Activated B cell treated with CpG ODN at 0.5 μM for 24 hours (primary cell): ENCODE results near the gene NID2. TPM values are rescaled to one million over a fixed set of nuclear protein-coding genes. Genes with fewer than 3 reads are reported as not detected.

Experiments
- ATAC-seq: fragments of 200-7000 bp; cut with Tn5 transposase; one replicate; pipeline ENCODE4 v1.10.0; 2021; ENCODE audit warnings: low read depth, mild to moderate bottlenecking, moderate library complexity
- CTCF ChIA-PET: fragments of 350-600 bp; sonication (Branson Sonifier 250); formaldehyde crosslinking; loops from one replicate; lab custom pipeline; 2021; ENCODE audit warnings: antibody characterized with exemption; lab: Charles Lee
- POLR2A ChIA-PET: fragments of 350-600 bp; sonication (Branson Sonifier 250); formaldehyde crosslinking; loops from one replicate; lab custom pipeline; 2021; ENCODE audit warnings: antibody characterized with exemption; lab: Charles Lee
- DNase-seq: peaks from one replicate; pipeline ENCODE4 v3.0.0; 2022
- H3K27ac Mint-ChIP-seq: one replicate; pipeline ENCODE4 v1.8.0; 2020; ENCODE audit warnings: mixed read lengths
- H3K27me3 Mint-ChIP-seq: one replicate; pipeline ENCODE4 v1.8.0; 2021; ENCODE audit warnings: mixed read lengths
- H3K36me3 Mint-ChIP-seq: one replicate; pipeline ENCODE4 v1.8.0; 2021; ENCODE audit warnings: low read depth, mixed read lengths
- H3K4me1 Mint-ChIP-seq: one replicate; pipeline ENCODE4 v1.8.0; 2021; ENCODE audit warnings: mixed read lengths
- H3K4me3 Mint-ChIP-seq: one replicate; pipeline ENCODE4 v1.8.0; 2020; ENCODE audit warnings: mild to moderate bottlenecking, mixed read lengths
- H3K9me3 Mint-ChIP-seq: one replicate; pipeline ENCODE4 v1.8.0; 2020; ENCODE audit warnings: mixed read lengths
- intact Hi-C: fragments of 100-400 bp; cut with micrococcal nuclease; formaldehyde crosslinking; loops from one replicate; pipeline ENCODE4 v1.15.1; 2024
- total RNA-seq: library from RNA; stranded (reverse); gene quantifications from 2 replicates; pipeline ENCODE4 v1.2.3, GENCODE V29; 2022
- TF ChIP-seq, protein P1 (sequence below): fragments of 200-600 bp; IDR thresholded peaks from one replicate; pipeline ENCODE4 v1.8.0; 2022; ENCODE audit warnings: antibody characterized with exemption, mild to moderate bottlenecking

Gene NID2
- total RNA-seq, 1 donor from 2014 or later, result not detected

DNA sequence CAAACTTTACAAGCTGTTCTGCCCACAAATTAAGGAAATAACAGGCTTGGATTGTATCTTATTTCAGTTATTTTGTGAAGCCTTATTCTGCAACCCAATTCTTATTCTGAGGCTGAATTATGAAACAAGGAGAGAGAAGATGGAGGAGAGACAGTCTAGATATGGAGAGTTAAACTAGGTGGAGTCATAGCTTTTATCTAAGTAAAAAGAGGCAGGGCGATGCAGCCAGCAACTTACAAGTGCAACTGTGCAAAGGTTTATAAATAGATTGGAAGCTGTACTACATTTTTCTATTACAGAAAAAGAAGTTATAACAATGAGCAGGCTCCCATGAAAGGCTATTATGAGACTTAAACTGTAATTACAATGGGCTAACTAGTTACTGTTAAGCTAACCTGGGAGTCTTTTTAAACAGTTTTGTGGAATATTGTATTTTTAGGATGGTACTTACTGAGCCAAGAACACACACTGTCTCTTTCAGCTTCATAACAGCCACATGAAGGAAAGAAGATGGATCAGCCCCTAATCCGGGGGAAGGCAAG lies 22.4 kb downstream of the NID2 start:
- Mint-ChIP-seq H3K36me3 (no peaks in the 10 kb centered on the region), H3K4me1 (peaks cover 29% of the 10 kb centered on the region), H3K27ac (no peak overlapping the region), H3K27me3 (peaks cover 8% of the 10 kb centered on the region), H3K9me3 (no peaks in the 10 kb centered on the region), H3K4me3 (no peak overlapping the region)
- ChIA-PET CTCF (no interaction called here), POLR2A (no interaction called here)
- no peak for ATAC-seq
- DNase-seq, result no peak
- TF ChIP-seq, protein P1, sequence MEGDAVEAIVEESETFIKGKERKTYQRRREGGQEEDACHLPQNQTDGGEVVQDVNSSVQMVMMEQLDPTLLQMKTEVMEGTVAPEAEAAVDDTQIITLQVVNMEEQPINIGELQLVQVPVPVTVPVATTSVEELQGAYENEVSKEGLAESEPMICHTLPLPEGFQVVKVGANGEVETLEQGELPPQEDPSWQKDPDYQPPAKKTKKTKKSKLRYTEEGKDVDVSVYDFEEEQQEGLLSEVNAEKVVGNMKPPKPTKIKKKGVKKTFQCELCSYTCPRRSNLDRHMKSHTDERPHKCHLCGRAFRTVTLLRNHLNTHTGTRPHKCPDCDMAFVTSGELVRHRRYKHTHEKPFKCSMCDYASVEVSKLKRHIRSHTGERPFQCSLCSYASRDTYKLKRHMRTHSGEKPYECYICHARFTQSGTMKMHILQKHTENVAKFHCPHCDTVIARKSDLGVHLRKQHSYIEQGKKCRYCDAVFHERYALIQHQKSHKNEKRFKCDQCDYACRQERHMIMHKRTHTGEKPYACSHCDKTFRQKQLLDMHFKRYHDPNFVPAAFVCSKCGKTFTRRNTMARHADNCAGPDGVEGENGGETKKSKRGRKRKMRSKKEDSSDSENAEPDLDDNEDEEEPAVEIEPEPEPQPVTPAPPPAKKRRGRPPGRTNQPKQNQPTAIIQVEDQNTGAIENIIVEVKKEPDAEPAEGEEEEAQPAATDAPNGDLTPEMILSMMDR, result no peak
- intact Hi-C loops, result loop anchor here (10.0 kb wide), 1 partner anchor 228 kb away; no protein-coding TSS in a partner anchor

DNA sequence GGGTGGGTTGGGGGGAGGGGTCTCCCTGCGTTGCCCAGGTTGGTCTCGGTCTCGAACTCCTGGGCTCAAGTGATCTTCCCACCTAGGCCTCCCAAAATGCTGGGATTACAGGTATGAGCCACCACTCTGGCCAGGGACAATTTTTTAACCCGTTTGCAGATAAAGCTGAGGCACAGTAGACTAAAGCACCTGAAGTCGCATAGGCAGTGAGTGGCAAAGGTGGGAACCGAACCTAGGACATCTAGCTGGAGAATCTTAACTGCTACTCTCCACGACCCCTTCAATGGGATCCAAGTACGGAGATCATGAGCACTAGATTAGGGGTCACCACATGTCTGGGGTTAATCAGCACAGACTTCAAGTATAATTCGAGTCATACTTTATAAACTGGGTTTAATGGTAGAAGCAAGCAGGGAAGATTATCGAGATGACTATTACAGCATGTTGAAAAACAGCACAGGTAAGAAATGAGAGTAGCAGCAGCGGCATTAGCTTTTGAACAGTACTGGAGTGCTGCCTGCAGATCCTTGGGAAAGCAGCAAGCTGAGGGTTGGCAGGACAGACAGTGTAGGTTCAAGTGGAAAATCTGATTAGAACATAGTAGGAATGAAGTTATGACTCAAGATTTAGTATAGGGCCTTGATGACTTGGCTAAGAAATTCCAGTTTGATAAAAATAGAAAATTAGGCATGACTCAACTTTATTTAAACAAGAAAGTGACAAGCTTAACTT lies 23.9 kb downstream of the NID2 start:
- Mint-ChIP-seq H3K4me3 (no peak overlapping the region), H3K27me3 (peaks cover 8% of the 10 kb centered on the region), H3K36me3 (no peaks in the 10 kb centered on the region), H3K27ac (no peak overlapping the region), H3K4me1 (peaks cover 29% of the 10 kb centered on the region), H3K9me3 (no peaks in the 10 kb centered on the region)
- ATAC-seq (no peak), DNase-seq (no peak)
- ChIA-PET POLR2A (interaction anchor here (0.7 kb wide), 1 partner anchor 19 kb away, joined by 6 read pairs; no protein-coding TSS in a partner anchor), CTCF (interaction anchor here (0.6 kb wide), 1 partner anchor 442 kb away, joined by 3 read pairs; no protein-coding TSS in a partner anchor)
- intact Hi-C loops, result loop anchor here (10.0 kb wide), 1 partner anchor 230 kb away; no protein-coding TSS in a partner anchor
- TF ChIP-seq, protein P1, result no peak

DNA sequence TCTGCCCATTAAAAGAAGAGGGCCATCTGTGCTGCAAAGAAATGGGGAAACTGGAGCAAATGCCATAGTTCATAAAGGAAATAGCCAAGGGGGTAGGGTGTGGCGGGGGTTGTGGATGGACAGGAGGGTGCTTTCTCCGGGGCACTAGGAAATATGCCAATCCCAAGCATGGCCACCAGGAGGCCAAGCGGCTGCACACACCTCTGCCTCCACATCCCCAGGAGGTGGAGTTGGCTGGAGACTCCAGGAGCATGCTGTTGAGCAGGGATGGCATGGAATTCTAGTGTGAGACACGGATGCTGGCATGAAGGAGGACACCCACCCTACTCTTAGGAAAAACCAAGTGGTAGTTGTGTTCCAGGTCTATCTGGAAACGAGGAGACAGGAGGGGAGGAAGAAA lies 25.2 kb downstream of the NID2 start:
- TF ChIP-seq, protein P1, result no peak
- peaks cover 29% of the 10 kb centered on the region for H3K4me1 Mint-ChIP-seq
- POLR2A ChIA-PET, result no interaction called here
- H3K27ac Mint-ChIP-seq, result no peak overlapping the region
- DNase-seq (no peak), ATAC-seq (no peak)
- H3K4me3 Mint-ChIP-seq, result no peak overlapping the region
- H3K36me3 Mint-ChIP-seq, result no peaks in the 10 kb centered on the region
- intact Hi-C loops, result loop anchor here (10.0 kb wide), 1 partner anchor 231 kb away; no protein-coding TSS in a partner anchor
- H3K27me3 Mint-ChIP-seq, result peaks cover 8% of the 10 kb centered on the region
- CTCF ChIA-PET, result interaction anchor here (0.9 kb wide), 1 partner anchor 263 kb away, joined by 3 read pairs; no protein-coding TSS in a partner anchor
- no peaks in the 10 kb centered on the region for H3K9me3 Mint-ChIP-seq

DNA sequence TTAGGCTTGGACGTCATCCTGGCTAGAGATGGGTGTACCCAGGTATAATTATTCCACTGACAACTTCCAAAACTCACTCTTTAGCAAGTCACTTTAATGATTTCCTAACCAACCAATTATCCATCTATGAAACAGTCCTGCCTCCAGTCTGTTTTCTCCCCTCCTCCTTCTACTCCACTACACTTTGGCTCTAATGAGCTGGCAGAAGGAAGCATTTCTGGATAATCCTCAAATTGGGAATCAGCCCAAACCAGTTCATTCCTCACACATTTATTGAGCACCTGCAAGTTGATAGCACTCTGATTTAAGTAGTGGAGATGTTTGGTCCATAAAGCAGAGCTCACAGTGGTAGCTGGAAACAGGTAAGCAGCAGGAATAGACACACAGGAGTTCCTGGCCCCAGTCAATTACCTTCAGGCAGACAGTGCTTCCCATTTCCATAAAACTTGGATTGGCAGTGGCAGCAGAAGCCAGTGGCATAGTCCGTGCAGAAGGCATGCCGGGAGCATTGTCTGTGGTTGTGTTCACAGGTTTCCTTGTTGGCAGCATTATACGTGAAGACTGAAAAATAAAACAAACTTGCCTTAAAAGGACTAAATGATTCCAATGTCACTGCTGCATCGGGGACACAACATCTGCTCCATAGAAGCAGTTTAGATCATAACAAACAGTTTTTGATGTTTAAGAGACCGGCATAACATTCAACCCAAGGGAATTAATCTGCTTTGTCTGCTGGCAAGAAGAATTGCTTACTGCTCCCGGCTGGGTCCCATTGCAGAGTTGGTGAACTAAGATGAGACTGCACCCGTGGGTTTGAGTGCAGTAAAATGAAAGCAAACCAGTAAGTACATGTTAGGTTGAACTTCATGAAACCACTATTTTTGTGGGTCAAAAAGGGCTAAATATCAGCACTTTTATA lies 26.2 kb downstream of the NID2 start:
- ATAC-seq (no peak), DNase-seq (no peak)
- ChIA-PET POLR2A (no interaction called here), CTCF (no interaction called here)
- TF ChIP-seq, protein P1, result no peak
- peaks cover 6% of the 10 kb centered on the region for H3K27me3 Mint-ChIP-seq
- no peaks in the 10 kb centered on the region for H3K9me3 Mint-ChIP-seq
- H3K4me3 Mint-ChIP-seq, result no peak overlapping the region
- peaks cover 29% of the 10 kb centered on the region for H3K4me1 Mint-ChIP-seq
- no peak overlapping the region for H3K27ac Mint-ChIP-seq
- no peaks in the 10 kb centered on the region for H3K36me3 Mint-ChIP-seq
- intact Hi-C loops, result loop anchor here (10.0 kb wide), 1 partner anchor 232 kb away; no protein-coding TSS in a partner anchor
